Stimulated activated CD4-positive, alpha-beta T cell treated with anti-CD3 and anti-CD28 coated beads, Interleukin-4, amount 100 ng/mL, for 1 hour (primary cell): Measurements from ENCODE around the gene AGBL1.
A peak's percentile ranks its signal among the peaks of the same experiment; 100 is the strongest.

ENCODE experiments used
- DNase-seq: peaks from one replicate; pipeline ENCODE4 v3.0.0-alpha.2; 2020

The AGBL1 gene

GRCh38 chr15:86657305-86657704 lies 577.6 kb downstream of the AGBL1 start:
- DNase-seq, result no peak

- DNase-seq, result no peak
These were observed 580.2 kb downstream of the AGBL1 start for GRCh38 chr15:86659724-86660411.

GRCh38 chr15:86661580-86661979 lies 581.9 kb downstream of the AGBL1 start:
- no peak for DNase-seq

GRCh38 chr15:86663304-86663703 lies 583.6 kb downstream of the AGBL1 start:
- DNase-seq, result no peak

- no peak for DNase-seq
These were observed 584.3 kb downstream of the AGBL1 start for GRCh38 chr15:86663979-86664378.

GRCh38 chr15:86664581-86664980 lies 584.9 kb downstream of the AGBL1 start:
- no peak for DNase-seq

- DNase-seq, result no peak
These were observed 596.3 kb downstream of the AGBL1 start for GRCh38 chr15:86676002-86676401.

GRCh38 chr15:86677278-86677677 lies 597.6 kb downstream of the AGBL1 start:
- no peak for DNase-seq

GRCh38 chr15:86685263-86685662 lies 605.6 kb downstream of the AGBL1 start:
- no peak for DNase-seq

GRCh38 chr15:86689006-86689405 lies 609.3 kb downstream of the AGBL1 start:
- DNase-seq, result no peak

- DNase-seq, result no peak
These were observed 610.9 kb downstream of the AGBL1 start for GRCh38 chr15:86690566-86690965.

- DNase-seq, result no peak
These were observed 611.5 kb downstream of the AGBL1 start for GRCh38 chr15:86691091-86691663.

- DNase-seq, result no peak
These were observed 621.4 kb downstream of the AGBL1 start for GRCh38 chr15:86700864-86701610.

- DNase-seq, result no peak
These were observed 621.9 kb downstream of the AGBL1 start for GRCh38 chr15:86701611-86701963.

- DNase-seq, result no peak
These were observed 627.1 kb downstream of the AGBL1 start for GRCh38 chr15:86706813-86707212.

- no peak for DNase-seq
These were observed 631.8 kb downstream of the AGBL1 start for GRCh38 chr15:86711476-86711875.

GRCh38 chr15:86714241-86714640 lies 634.6 kb downstream of the AGBL1 start:
- no peak for DNase-seq

GRCh38 chr15:86725628-86726027 lies 646.0 kb downstream of the AGBL1 start:
- DNase-seq, result no peak

GRCh38 chr15:86735247-86736040 lies 655.8 kb downstream of the AGBL1 start:
- DNase-seq, result no peak

GRCh38 chr15:86741917-86742316 lies 662.2 kb downstream of the AGBL1 start:
- DNase-seq, result no peak

- peak; percentile 60 for DNase-seq
These were observed 663.7 kb downstream of the AGBL1 start for GRCh38 chr15:86743283-86743903.

GRCh38 chr15:86744198-86744780 lies 664.6 kb downstream of the AGBL1 start:
- DNase-seq, result no peak

- no peak for DNase-seq
These were observed 671.4 kb downstream of the AGBL1 start for GRCh38 chr15:86751116-86751515.
